ENCODE measurements around the gene HTT-AS.
A peak's percentile ranks its signal among the peaks of the same experiment; 100 is the strongest.

Gene HTT-AS

DNA sequence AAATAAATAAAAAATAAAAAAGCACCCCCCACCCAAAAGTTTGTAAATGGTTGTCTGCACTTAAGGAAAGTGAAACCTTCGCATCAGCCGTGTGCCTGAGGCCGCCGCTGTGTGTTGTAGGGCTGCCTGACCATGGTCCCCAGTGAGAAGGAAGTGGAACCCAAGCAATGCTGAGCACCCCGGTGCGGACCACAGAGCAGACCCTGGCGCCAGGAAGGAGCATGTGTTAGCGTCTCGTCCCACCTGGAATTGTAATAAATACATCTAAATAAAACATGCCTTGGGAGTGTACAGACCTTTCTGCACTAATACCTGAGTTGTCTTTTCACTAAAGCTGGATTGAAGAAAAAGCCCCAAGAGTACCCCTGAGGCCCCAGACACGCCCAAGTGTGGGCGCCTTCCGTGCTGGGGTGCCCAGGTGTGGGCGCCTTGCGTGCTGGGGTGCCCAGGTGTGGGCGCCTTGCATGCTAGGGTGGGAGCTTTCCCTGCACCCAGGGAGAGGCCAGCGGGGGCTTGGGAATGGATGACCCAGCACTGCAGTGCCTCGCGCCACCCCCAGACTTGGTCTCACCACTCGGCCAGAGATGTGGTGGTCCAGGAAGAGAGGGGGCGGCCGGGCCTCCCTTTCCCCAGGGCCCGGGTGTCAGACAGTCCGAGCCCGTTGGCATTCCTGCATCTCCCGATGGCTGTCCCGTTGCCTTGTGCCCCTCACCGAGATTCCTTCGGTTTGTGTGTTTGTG, 33.7 kb downstream of the HTT-AS start:
- Histone ChIP-seq H2AFZ (ENCODE audit: low read depth, low read length, severe bottlenecking) (peak overlapping the region; percentile 76), H3K79me2 (ENCODE audit: insufficient read depth, low read length) (no peaks in the 10 kb centered on the region), H3K4me3 (ENCODE audit: insufficient read depth, low read length, poor library complexity, severe bottlenecking) (peak overlapping the region; percentile 6), H4K20me1 (ENCODE audit: low read depth, low read length) (no peaks in the 10 kb centered on the region), H3F3A (ENCODE audit: insufficient read depth) (peaks cover 9% of the 10 kb centered on the region; the same call in 1 of the 2 replicates), H3K4me2 (ENCODE audit: low read depth, low read length, poor library complexity, severe bottlenecking) (peak overlapping the region; percentile 58), H3K36me3 (ENCODE audit: low read length) (no peaks in the 10 kb centered on the region), H3K9me3 (ENCODE audit: insufficient read depth, low read length) (no peaks in the 10 kb centered on the region), H3K9me2 (replicated peaks; ENCODE audit: insufficient read depth, low read length) (no peaks in the 10 kb centered on the region), H3K9ac (ENCODE audit: low read length) (peak overlapping the region; percentile 37), H3K27me3 (ENCODE audit: low read length) (no peaks in the 10 kb centered on the region), H3K27ac (ENCODE audit: low read depth, low read length) (peak overlapping the region; percentile 58)
- no peak for TF ChIP-seq EZH2phosphoT487 (conservative IDR thresholded peaks at IDR 0.05; ENCODE audit: low read length)
- TF ChIP-seq CTCF (IDR thresholded peaks at IDR 0.05; ENCODE audit: insufficient read depth, low read length, poor library complexity, severe bottlenecking) = no peak

GRCh38 chr4:3039706-3040366, 34.5 kb downstream of the HTT-AS start:
- Histone ChIP-seq H3K9ac (ENCODE audit: low read length) (no peak overlapping the region), H3K9me2 (replicated peaks; ENCODE audit: insufficient read depth, low read length) (no peaks in the 10 kb centered on the region), H2AFZ (ENCODE audit: low read depth, low read length, severe bottlenecking) (no peak overlapping the region), H3K27me3 (ENCODE audit: low read length) (no peaks in the 10 kb centered on the region), H3K79me2 (ENCODE audit: insufficient read depth, low read length) (no peaks in the 10 kb centered on the region), H3K4me2 (ENCODE audit: low read depth, low read length, poor library complexity, severe bottlenecking) (peak overlapping the region; percentile 58), H3F3A (ENCODE audit: insufficient read depth) (peaks cover 9% of the 10 kb centered on the region; the same call in 1 of the 2 replicates), H3K27ac (ENCODE audit: low read depth, low read length) (peak overlapping the region; percentile 58; the same call in 1 of the 2 replicates), H3K36me3 (ENCODE audit: low read length) (no peaks in the 10 kb centered on the region), H3K4me3 (ENCODE audit: insufficient read depth, low read length, poor library complexity, severe bottlenecking) (no peak overlapping the region), H4K20me1 (ENCODE audit: low read depth, low read length) (no peaks in the 10 kb centered on the region), H3K9me3 (ENCODE audit: insufficient read depth, low read length) (no peaks in the 10 kb centered on the region)
- TF ChIP-seq EZH2phosphoT487 (conservative IDR thresholded peaks at IDR 0.05; ENCODE audit: low read length) (no peak), CTCF (IDR thresholded peaks at IDR 0.05; ENCODE audit: insufficient read depth, low read length, poor library complexity, severe bottlenecking) (no peak)

GRCh38 chr4:3037957-3038461, 36.3 kb downstream of the HTT-AS start:
- H3K4me3 ChIP-seq (ENCODE audit: insufficient read depth, low read length, poor library complexity, severe bottlenecking) = no peak overlapping the region
- H3K9me3 ChIP-seq (ENCODE audit: insufficient read depth, low read length) = no peaks in the 10 kb centered on the region
- no peak overlapping the region for H3K9ac ChIP-seq (ENCODE audit: low read length)
- no peaks in the 10 kb centered on the region for H3F3A ChIP-seq (ENCODE audit: insufficient read depth)
- H3K4me2 ChIP-seq (ENCODE audit: low read depth, low read length, poor library complexity, severe bottlenecking) = no peak overlapping the region
- H3K36me3 ChIP-seq (ENCODE audit: low read length) = no peaks in the 10 kb centered on the region
- no peaks in the 10 kb centered on the region for H3K9me2 ChIP-seq (replicated peaks; ENCODE audit: insufficient read depth, low read length)
- H3K79me2 ChIP-seq (ENCODE audit: insufficient read depth, low read length) = no peaks in the 10 kb centered on the region
- no peaks in the 10 kb centered on the region for H3K27me3 ChIP-seq (ENCODE audit: low read length)
- H3K27ac ChIP-seq (ENCODE audit: low read depth, low read length) = no peak overlapping the region
- H2AFZ ChIP-seq (ENCODE audit: low read depth, low read length, severe bottlenecking) = no peak overlapping the region
- H4K20me1 ChIP-seq (ENCODE audit: low read depth, low read length) = no peaks in the 10 kb centered on the region
- TF ChIP-seq EZH2phosphoT487 (conservative IDR thresholded peaks at IDR 0.05; ENCODE audit: low read length) (no peak), CTCF (IDR thresholded peaks at IDR 0.05; ENCODE audit: insufficient read depth, low read length, poor library complexity, severe bottlenecking) (no peak)
